MCF 10A (cell line): Measurements from ENCODE around the gene IGFL4. TPM values are rescaled to one million over a fixed set of nuclear protein-coding genes. Genes with fewer than 3 reads are reported as not detected.

ENCODE experiments used
- BruUV-seq: library from RNA; stranded (reverse); fragments of 400-500 nt; replicated peaks from 2 replicates; lab custom pipeline; 2021; lab: Mats Ljungman, UMichigan
- CTCF ChIA-PET: fragments of 300-600 bp; sonication (Branson Sonifier 250); formaldehyde crosslinking; extraction: SDS; loops from one replicate; lab custom pipeline; 2021; ENCODE audit warnings: antibody characterized with exemption, inconsistent platforms; lab: Yijun Ruan, JAX
- POLR2A ChIA-PET: fragments of 300-600, 350-650 bp; sonication (Branson Sonifier 250); formaldehyde crosslinking; extraction: SDS; loops from one replicate; lab custom pipeline; 2020; ENCODE audit warnings: antibody characterized with exemption, inconsistent platforms; lab: Yijun Ruan, JAX
- DNase-seq: peaks from one replicate; pipeline ENCODE4 v3.0.0-alpha.2; 2018; ENCODE audit not compliant: unreplicated experiment
- H3K27ac Mint-ChIP-seq: one replicate; pipeline ENCODE4 v1.8.0; 2022; ENCODE audit warnings: mild to moderate bottlenecking, low read depth, mixed read lengths; ENCODE audit not compliant: unreplicated experiment
- H3K27me3 Mint-ChIP-seq: one replicate; pipeline ENCODE4 v1.8.0; 2022; ENCODE audit warnings: mixed read lengths; ENCODE audit not compliant: insufficient read depth, unreplicated experiment
- H3K36me3 Mint-ChIP-seq: one replicate; pipeline ENCODE4 v1.8.0; 2022; ENCODE audit warnings: mild to moderate bottlenecking, moderate library complexity, mixed read lengths; ENCODE audit not compliant: insufficient read depth, unreplicated experiment
- H3K4me1 Mint-ChIP-seq: one replicate; pipeline ENCODE4 v1.8.0; 2022; ENCODE audit warnings: mixed read lengths; ENCODE audit not compliant: insufficient read depth, unreplicated experiment
- H3K4me3 Mint-ChIP-seq: one replicate; pipeline ENCODE4 v1.8.0; 2022; ENCODE audit warnings: mild to moderate bottlenecking, moderate library complexity, mixed read lengths; ENCODE audit not compliant: unreplicated experiment
- H3K9me3 Mint-ChIP-seq: one replicate; pipeline ENCODE4 v1.8.0; 2022; ENCODE audit warnings: mixed read lengths; ENCODE audit not compliant: unreplicated experiment
- intact Hi-C: fragments of 100-400 bp; cut with micrococcal nuclease; formaldehyde crosslinking; loops from 2 replicates; pipeline ENCODE4 v1.14.1; 2022
- total RNA-seq: library from RNA; stranded (reverse); gene quantifications from 2 replicates; pipeline ENCODE4 v1.2.3, GENCODE V29; 2022
- TF ChIP-seq, protein P1 (sequence below): fragments of 200-600 bp; IDR thresholded peaks from one replicate; pipeline ENCODE4 v1.8.0; 2022; ENCODE audit warnings: antibody characterized with exemption, mild to moderate bottlenecking; ENCODE audit not compliant: unreplicated experiment

The IGFL4 gene
- total RNA-seq, 1 experiment from 2014 or later = not detected

DNA sequence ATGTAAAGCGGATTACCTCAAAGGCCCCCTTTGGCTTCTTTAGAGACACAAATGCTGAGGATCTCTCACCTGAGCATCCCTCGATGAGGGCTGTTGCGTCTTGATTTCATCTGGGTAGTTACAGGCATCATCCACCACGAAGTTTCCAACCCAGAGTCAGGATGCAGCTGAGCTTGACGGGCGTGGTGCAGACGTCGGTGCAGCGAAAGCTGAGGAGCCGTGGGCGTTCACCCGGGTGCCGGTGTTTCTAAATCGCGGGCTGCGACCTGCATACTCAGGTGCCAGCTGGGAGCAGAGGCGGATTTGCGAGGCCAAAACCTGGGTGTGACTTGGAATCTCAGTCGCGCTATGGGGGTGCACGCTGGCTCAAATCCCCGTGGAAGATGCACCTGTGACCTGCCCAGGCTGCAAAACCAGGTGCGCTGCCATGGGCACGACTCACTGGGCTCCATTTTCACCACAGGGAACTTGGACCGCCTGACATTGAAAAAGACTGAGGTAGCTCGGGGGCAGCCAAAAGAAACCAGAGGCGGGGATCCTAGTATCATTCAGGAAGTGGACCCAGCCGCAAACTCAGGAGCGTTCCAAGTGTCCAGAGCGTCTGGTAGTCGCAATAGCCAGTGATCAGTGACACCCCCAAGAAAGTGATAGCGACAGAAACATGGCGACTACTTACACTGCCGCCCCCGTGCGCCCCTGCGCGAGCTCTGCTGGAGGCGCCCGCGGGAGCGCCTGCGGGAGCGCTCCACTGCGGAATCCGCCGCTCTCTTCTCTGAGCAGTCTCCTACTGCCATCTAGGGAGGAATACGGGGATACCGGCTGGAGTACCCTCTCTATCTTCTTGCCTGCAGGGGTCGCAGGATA lies 36.4 kb upstream of the IGFL4 start:
- TF ChIP-seq, protein P1, sequence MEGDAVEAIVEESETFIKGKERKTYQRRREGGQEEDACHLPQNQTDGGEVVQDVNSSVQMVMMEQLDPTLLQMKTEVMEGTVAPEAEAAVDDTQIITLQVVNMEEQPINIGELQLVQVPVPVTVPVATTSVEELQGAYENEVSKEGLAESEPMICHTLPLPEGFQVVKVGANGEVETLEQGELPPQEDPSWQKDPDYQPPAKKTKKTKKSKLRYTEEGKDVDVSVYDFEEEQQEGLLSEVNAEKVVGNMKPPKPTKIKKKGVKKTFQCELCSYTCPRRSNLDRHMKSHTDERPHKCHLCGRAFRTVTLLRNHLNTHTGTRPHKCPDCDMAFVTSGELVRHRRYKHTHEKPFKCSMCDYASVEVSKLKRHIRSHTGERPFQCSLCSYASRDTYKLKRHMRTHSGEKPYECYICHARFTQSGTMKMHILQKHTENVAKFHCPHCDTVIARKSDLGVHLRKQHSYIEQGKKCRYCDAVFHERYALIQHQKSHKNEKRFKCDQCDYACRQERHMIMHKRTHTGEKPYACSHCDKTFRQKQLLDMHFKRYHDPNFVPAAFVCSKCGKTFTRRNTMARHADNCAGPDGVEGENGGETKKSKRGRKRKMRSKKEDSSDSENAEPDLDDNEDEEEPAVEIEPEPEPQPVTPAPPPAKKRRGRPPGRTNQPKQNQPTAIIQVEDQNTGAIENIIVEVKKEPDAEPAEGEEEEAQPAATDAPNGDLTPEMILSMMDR = peak; percentile 98
- CTCF ChIA-PET = interaction anchor here (0.5 to 7.2 kb wide), 34 partner anchors 9 to 925 kb away, joined by 3 to 265 read pairs (median 4); partner anchors contain the start of genes IGFL4 and PGLYRP1
- Mint-ChIP-seq H3K27me3 (peaks cover 15% of the 10 kb centered on the region), H3K9me3 (no peaks in the 10 kb centered on the region), H3K27ac (no peak overlapping the region), H3K4me3 (peak overlapping the region; percentile 69), H3K36me3 (peaks cover 6% of the 10 kb centered on the region), H3K4me1 (peaks cover 41% of the 10 kb centered on the region)
- POLR2A ChIA-PET = interaction anchor here (0.9 to 1.9 kb wide), 7 partner anchors 11 to 188 kb away, joined by 3 to 8 read pairs (median 4); no protein-coding TSS in a partner anchor
- peak; percentile 89 for DNase-seq
- BruUV-seq = no TSS peak
- intact Hi-C loops = loop anchor here (1.0 kb wide), 2 partner anchors 48 to 188 kb away; no protein-coding TSS in a partner anchor

DNA sequence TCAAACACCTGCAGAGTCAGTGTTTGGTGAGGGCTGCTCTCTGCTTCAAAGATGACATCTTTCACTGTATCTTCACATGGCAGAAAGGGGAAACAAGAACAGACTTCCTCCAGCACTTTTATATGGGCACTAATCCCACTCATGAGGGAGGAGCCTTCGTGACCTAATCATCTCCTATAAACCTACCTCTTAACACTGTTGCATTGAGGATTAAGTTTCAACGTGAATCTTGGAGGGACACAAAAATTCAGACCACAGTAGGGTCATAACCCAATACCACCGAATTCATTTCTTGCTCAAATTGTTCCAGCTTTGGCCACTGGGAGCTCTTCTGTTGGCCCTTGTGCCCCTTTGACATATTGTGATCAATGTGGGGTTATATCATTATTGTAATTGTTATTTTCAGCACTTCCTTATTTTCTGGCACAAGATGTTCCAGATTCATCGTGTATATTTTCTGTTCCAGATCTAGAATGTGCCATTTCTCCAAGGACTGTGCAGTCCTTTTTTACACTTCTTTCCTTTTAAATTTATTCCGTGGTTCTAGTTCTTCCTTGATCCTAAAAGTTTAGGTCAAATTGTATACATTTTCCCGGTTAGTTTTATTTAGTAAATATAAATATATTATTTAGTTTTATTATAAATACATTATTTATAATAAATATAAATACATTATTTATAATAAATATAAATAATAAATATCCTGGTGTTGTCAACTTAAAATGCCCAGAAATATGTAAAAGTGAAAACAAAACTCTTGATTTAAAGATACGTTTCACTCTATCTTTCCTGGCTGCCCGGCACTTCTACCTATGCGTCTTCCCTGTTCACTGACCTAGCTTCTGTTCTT lies 35.5 kb upstream of the IGFL4 start:
- CTCF ChIA-PET = interaction anchor here (0.6 to 7.2 kb wide), 17 partner anchors 11 to 205 kb away, joined by 3 to 265 read pairs (median 7); partner anchors contain the start of genes IGFL4 and PGLYRP1
- Mint-ChIP-seq H3K36me3 (peaks cover 6% of the 10 kb centered on the region), H3K4me1 (peaks cover 41% of the 10 kb centered on the region), H3K27me3 (peaks cover 15% of the 10 kb centered on the region), H3K4me3 (no peak overlapping the region), H3K9me3 (no peaks in the 10 kb centered on the region), H3K27ac (no peak overlapping the region)
- TF ChIP-seq, protein P1 = no peak
- BruUV-seq = no TSS peak
- intact Hi-C loops = no loop called here
- POLR2A ChIA-PET = interaction anchor here (1.2 to 1.4 kb wide), 3 partner anchors 47 to 145 kb away, joined by 3 to 8 read pairs (median 5); no protein-coding TSS in a partner anchor
- DNase-seq = no peak

DNA sequence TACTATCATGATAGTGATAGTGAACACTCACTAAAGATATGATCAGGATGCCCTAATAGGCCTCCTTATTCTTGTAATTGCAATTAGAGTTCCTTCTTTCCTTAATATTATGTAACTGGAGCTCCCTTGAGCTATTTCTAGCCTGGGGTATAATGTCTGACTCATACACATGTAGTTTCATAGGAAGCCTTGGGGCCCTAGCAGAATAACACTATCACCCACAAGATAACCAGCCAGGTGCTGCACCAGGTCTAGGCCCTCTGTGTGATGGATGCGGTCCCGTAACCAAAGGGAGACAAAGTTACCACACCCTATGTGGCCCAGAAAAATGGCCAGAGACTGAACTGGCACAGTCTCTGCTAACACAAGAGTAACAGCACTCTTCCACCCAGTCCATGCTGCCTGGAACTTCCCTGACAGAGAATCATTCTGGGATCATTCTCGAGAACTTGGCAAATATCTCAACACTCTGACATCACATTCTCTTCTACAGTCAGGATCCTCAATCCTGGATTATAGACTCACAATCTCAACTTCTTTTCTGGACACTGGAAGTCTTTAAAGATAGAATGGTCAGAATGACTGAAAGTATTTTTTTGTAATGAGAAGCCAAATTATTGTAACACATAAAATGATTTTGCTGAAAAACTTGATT lies 32.6 kb upstream of the IGFL4 start:
- Mint-ChIP-seq H3K36me3 (peaks cover 2% of the 10 kb centered on the region), H3K27ac (no peak overlapping the region), H3K27me3 (peaks cover 15% of the 10 kb centered on the region), H3K4me1 (peaks cover 52% of the 10 kb centered on the region), H3K9me3 (no peaks in the 10 kb centered on the region), H3K4me3 (no peak overlapping the region)
- TF ChIP-seq, protein P1 = no peak
- BruUV-seq = no TSS peak
- CTCF ChIA-PET = interaction anchor here (0.7 to 2.2 kb wide), 5 partner anchors 44 to 571 kb away, joined by 3 to 27 read pairs (median 3); no protein-coding TSS in a partner anchor
- intact Hi-C loops = no loop called here
- POLR2A ChIA-PET = interaction anchor here (0.6 to 1.0 kb wide), 3 partner anchors 19 to 179 kb away, joined by 3 to 4 read pairs (median 4); no protein-coding TSS in a partner anchor
- peak; percentile 38 for DNase-seq
